Activated CD8-positive, alpha-beta memory T cell treated with anti-CD3 and anti-CD28 coated beads for 48 hours (primary cell): Measurements from ENCODE around the gene MTURN.

ENCODE experiments used
- DNase-seq, 3 experiments: peaks; one replicate each; pipeline ENCODE4 v3.0.0-alpha.2; 2020; ENCODE audit warnings: low read depth in 2 of 3, low spot score in 2 of 3

MTURN gene

GRCh38 chr7:30159698-30160143 lies 24.9 kb downstream of the MTURN start:
- DNase-seq, result no peak

- no peak for DNase-seq
These were observed 25.5 kb downstream of the MTURN start for GRCh38 chr7:30160329-30160728.

- no peak for DNase-seq
These were observed 27.3 kb downstream of the MTURN start for GRCh38 chr7:30162133-30162532.

GRCh38 chr7:30162622-30163124 lies 27.9 kb downstream of the MTURN start:
- DNase-seq, result no peak

- no peak for DNase-seq
These were observed 28.6 kb downstream of the MTURN start for GRCh38 chr7:30163231-30163894.

GRCh38 chr7:30164567-30164966 lies 29.8 kb downstream of the MTURN start:
- DNase-seq, result no peak

- DNase-seq, result no peak
These were observed 30.8 kb downstream of the MTURN start for GRCh38 chr7:30165590-30165989.

GRCh38 chr7:30166155-30166840 lies 31.5 kb downstream of the MTURN start:
- DNase-seq, result no peak

- no peak for DNase-seq
These were observed 32.1 kb downstream of the MTURN start for GRCh38 chr7:30166841-30167235.

GRCh38 chr7:30167901-30168300 lies 33.1 kb downstream of the MTURN start:
- DNase-seq, result no peak

- DNase-seq, result no peak
These were observed 34.2 kb downstream of the MTURN start for GRCh38 chr7:30168835-30169573.

- no peak for DNase-seq
These were observed 34.8 kb downstream of the MTURN start for GRCh38 chr7:30169579-30169978.

- DNase-seq, result no peak
These were observed 35.9 kb downstream of the MTURN start for GRCh38 chr7:30170476-30171205.

- DNase-seq, result no peak
These were observed 37.1 kb downstream of the MTURN start for GRCh38 chr7:30171766-30172447.

GRCh38 chr7:30172451-30172850 lies 37.7 kb downstream of the MTURN start:
- no peak for DNase-seq

- DNase-seq, result no peak
These were observed 38.5 kb downstream of the MTURN start for GRCh38 chr7:30173058-30173897.

GRCh38 chr7:30175180-30175579 lies 40.4 kb downstream of the MTURN start:
- no peak for DNase-seq

- DNase-seq, result no peak
These were observed 40.9 kb downstream of the MTURN start for GRCh38 chr7:30175636-30176147.

GRCh38 chr7:30176463-30177109 lies 41.8 kb downstream of the MTURN start:
- no peak for DNase-seq
